D721Med (cell line): ENCODE measurements around the gene FAP.

Experiments used
- DNase-seq: peaks from one replicate; pipeline ENCODE4 v3.0.0; 2011; ENCODE audit warnings: low spot score; ENCODE audit not compliant: insufficient read length
- FAIRE-seq: peaks from 2 replicates; lab custom pipeline; 2011; peaks lifted over from hg19 to GRCh38; lab: Jason Lieb, UNC
- TF ChIP-seq, protein P1 (sequence below): IDR thresholded peaks from 2 replicates; pipeline ENCODE4 v1.5.1; 2012; ENCODE audit warnings: mild to moderate bottlenecking, control low read depth; ENCODE audit not compliant: insufficient read depth; ENCODE audit errors: missing control alignments

FAP gene

DNA sequence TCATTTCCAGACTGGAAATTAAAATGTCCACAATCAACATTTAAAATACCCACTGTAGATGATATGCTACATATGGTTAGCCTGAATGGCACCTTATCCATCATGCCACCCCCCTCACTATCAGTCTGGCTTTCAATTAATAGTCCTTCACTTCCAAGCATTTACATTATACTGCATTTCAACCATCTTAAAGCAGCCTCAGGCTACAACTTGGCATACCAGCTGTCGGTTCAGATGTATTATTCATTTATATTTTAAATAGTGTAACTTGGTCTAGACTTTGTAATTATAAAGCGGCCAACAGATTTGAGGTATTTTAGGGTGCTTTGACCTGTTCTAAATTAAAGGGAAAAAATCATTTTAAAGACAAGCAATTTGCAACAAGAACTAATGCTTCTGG lies 93.8 kb downstream of the FAP start:
- TF ChIP-seq, protein P1, sequence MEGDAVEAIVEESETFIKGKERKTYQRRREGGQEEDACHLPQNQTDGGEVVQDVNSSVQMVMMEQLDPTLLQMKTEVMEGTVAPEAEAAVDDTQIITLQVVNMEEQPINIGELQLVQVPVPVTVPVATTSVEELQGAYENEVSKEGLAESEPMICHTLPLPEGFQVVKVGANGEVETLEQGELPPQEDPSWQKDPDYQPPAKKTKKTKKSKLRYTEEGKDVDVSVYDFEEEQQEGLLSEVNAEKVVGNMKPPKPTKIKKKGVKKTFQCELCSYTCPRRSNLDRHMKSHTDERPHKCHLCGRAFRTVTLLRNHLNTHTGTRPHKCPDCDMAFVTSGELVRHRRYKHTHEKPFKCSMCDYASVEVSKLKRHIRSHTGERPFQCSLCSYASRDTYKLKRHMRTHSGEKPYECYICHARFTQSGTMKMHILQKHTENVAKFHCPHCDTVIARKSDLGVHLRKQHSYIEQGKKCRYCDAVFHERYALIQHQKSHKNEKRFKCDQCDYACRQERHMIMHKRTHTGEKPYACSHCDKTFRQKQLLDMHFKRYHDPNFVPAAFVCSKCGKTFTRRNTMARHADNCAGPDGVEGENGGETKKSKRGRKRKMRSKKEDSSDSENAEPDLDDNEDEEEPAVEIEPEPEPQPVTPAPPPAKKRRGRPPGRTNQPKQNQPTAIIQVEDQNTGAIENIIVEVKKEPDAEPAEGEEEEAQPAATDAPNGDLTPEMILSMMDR = no peak
- FAIRE-seq (no peak), DNase-seq (no peak)

DNA sequence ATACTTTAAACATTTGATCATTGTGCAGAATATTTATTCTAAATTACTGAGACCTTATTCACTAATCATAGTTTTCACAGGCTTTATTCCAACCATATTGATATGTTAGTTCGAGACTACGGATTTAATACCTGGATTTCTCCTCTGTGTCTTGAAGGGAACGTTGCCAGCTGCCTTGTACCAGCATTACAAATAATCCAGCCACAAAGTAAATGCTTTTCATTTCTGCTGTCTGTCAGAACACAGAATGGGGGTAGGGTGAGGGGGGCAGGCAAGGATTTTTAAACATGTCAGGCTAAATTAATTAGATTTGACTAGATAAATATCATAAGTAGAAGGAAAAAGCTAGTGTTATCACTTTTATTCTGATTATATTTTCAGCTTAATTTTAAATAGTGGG lies 94.3 kb downstream of the FAP start:
- DNase-seq (no peak), FAIRE-seq (no peak)
- TF ChIP-seq, protein P1 = no peak

DNA sequence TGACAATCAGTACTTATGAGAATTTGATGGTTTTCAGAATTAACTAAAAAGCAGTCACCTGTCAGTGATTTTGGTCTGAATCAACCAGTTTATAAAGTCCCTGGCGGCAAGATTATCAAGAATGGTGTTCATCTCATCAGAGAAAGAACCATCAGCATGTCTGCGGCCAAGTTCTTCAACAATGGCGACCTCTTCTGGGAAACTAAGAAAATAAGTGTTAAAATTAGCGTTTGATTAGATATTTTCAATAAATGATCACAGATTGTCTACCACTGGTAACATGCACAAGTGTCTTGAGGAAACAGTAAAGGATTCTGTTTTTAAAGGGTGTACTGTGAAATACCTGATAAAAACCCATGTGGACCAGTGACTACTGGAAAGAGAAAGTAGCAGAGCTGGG lies 99.3 kb downstream of the FAP start:
- FAIRE-seq = no peak
- TF ChIP-seq, protein P1 = no peak
- DNase-seq = no peak

DNA sequence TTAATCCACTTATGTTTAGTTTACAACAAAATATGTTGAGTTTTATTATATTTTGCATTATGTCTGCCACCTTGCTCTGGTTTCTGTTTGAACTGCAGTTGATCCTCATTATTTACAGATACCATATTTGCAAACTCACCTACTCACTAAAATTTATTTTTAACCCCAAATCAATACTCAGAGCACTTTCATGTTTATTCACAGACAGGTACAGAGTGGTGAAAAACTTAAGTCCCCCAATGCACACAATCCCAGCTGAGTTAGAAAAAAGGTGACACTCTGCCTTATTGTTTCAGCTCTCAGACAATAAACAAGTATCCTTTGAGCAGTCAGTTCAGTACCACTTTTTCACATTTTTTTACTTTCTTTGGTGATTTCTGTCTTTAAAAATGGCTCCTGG lies 104.9 kb downstream of the FAP start:
- TF ChIP-seq, protein P1 = no peak
- FAIRE-seq (no peak), DNase-seq (no peak)

DNA sequence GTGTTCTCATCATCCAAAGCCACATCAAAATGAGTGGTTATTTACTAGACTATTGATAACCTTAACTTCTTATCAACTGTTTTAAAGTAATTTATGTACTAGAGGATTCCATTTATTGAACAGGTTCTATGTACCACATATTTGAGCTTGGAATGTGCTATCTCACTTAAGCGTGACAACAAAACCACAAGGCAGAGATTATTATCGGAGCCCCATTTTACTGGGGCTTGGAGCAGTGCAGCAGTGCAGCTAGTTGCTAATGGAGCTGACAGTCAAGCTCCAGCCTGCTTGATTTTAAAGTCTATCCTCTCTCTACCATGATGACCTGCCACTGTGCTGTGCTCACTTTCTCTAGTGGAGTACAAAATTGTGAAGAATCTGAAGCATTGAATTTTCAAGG lies 115.8 kb downstream of the FAP start:
- TF ChIP-seq, protein P1 = no peak
- FAIRE-seq (no peak), DNase-seq (no peak)

DNA sequence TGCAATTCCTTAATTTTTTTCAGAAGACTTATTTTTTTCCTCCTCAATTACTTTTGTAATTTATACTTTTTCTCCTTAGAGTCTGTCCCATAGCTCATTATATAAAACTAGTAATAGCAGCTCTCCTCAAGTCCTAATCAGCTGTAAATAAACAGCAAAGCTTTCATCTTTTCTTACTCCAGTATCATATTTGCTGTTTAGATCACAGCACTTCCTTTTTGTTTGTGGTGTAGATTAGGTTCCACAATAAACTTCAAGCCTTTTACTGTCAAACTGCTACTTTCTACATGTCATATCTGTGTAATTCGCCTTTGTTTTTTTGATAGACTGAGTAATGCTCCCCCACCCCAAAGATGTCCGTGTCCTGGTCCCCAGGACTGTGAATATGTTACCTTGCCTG lies 116.7 kb downstream of the FAP start:
- TF ChIP-seq, protein P1 = no peak
- no peak for FAIRE-seq
- DNase-seq = no peak

DNA sequence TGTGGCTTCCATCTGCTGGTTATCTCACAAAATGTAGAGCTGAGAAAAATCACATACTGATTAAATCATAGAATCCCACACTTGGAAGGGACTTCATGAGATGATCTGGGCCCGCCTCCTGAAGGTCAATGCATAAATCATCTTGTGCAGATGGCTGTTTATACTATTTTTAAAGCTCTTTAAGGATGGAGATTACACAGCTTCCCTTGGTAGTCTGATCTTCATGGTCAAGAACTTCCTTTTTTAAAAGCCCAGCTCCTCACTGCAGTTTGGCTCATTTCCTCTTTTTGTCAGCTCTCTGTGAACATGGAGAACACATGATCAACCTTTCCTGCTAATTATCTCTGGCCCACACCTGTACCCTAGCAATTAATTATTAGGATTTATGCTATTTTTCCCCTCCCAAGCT lies 117.1 kb downstream of the FAP start:
- TF ChIP-seq, protein P1 = no peak
- DNase-seq = no peak
- no peak for FAIRE-seq
